Bronchial epithelial cell (primary cell): ENCODE data around the gene GPHA2. TPM values are rescaled to one million over a fixed set of nuclear protein-coding genes. Genes with fewer than 3 reads are reported as not detected.

Experiments
- DNase-seq: peaks from one replicate; pipeline ENCODE4 v3.0.0-alpha.2; 2010; ENCODE audit warnings: low read depth
- FAIRE-seq: peaks from 2 replicates; lab custom pipeline; 2011; peaks lifted over from hg19 to GRCh38; lab: Jason Lieb, UNC
- H3K27me3 ChIP-seq: 2 replicates; pipeline ENCODE4 v1.5.1; 2011; ENCODE audit warnings: low read length; ENCODE audit not compliant: control insufficient read depth, insufficient read depth
- H3K36me3 ChIP-seq: 2 replicates; pipeline ENCODE4 v1.5.1; 2011; ENCODE audit warnings: low read length; ENCODE audit not compliant: control insufficient read depth, insufficient read depth
- H3K4me3 ChIP-seq: 2 replicates; pipeline ENCODE4 v1.5.1; 2011; ENCODE audit warnings: mild to moderate bottlenecking, low read depth, low read length, control low read depth
- CTCF ChIP-seq: IDR thresholded peaks from 2 replicates; pipeline ENCODE4 v1.5.1; 2011; ENCODE audit warnings: mild to moderate bottlenecking, moderate library complexity, low read length, control low read depth, inconsistent platforms; ENCODE audit not compliant: insufficient read depth, severe bottlenecking
- total RNA-seq: library from RNA; depleted of rRNA; stranded (reverse); fragments of >200 nt; gene quantifications from 2 replicates; pipeline ENCODE4 v1.2.1, GENCODE V29; 2014

The GPHA2 gene
- total RNA-seq, 1 donor from 2014 or later, result not detected

GRCh38 chr11:64891880-64892279 is 43.8 kb downstream of the GPHA2 start:
- no peaks in the 10 kb centered on the region for H3K27me3 ChIP-seq
- no peak overlapping the region for H3K4me3 ChIP-seq
- H3K36me3 ChIP-seq, result peaks cover 2% of the 10 kb centered on the region
- FAIRE-seq, result no peak
- TF ChIP-seq CTCF, result no peak
- no peak for DNase-seq

GRCh38 chr11:64891215-64891848 is 44.4 kb downstream of the GPHA2 start:
- no peak for FAIRE-seq

GRCh38 chr11:64890522-64890939 is 45.2 kb downstream of the GPHA2 start:
- no peak for DNase-seq
- TF ChIP-seq CTCF, result no peak
- H3K4me3 ChIP-seq, result no peak overlapping the region
- FAIRE-seq, result no peak
- peaks cover 2% of the 10 kb centered on the region for H3K36me3 ChIP-seq
- H3K27me3 ChIP-seq, result no peaks in the 10 kb centered on the region

More at GRCh38 chr11:64891215-64891848, 44.4 kb downstream of the GPHA2 start:
- H3K4me3 ChIP-seq, result no peak overlapping the region
- peaks cover 2% of the 10 kb centered on the region for H3K36me3 ChIP-seq
- H3K27me3 ChIP-seq, result no peaks in the 10 kb centered on the region
- no peak for TF ChIP-seq CTCF
- no peak for DNase-seq

GRCh38 chr11:64888729-64889511 is 46.8 kb downstream of the GPHA2 start:
- Histone ChIP-seq H3K27me3 (no peaks in the 10 kb centered on the region), H3K36me3 (no peaks in the 10 kb centered on the region), H3K4me3 (no peak overlapping the region)
- TF ChIP-seq CTCF, result no peak
- FAIRE-seq, result no peak
- DNase-seq, result no peak

- no peak for TF ChIP-seq CTCF
- DNase-seq, result no peak
- FAIRE-seq, result no peak
- Histone ChIP-seq H3K36me3 (no peaks in the 10 kb centered on the region), H3K4me3 (no peak overlapping the region), H3K27me3 (no peaks in the 10 kb centered on the region)
Measured at GRCh38 chr11:64888406-64888728, 47.3 kb downstream of the GPHA2 start.
